K562 (cell line): ENCODE data around the gene LIX1L. TPM values are rescaled to one million over a fixed set of nuclear protein-coding genes. Genes with fewer than 3 reads are reported as not detected.

Source experiments
- ESRRA ChIP-seq: fragments of 450-650 bp; IDR thresholded peaks from 2 replicates; pipeline ENCODE4 v1.6.1; 2014; ENCODE audit warnings: low read depth, mild to moderate bottlenecking, moderate library complexity, borderline replicate concordance
- GATAD2B ChIP-seq: fragments of 450-650 bp; IDR thresholded peaks from 2 replicates; pipeline ENCODE4 v1.6.1; 2017; ENCODE audit warnings: mild to moderate bottlenecking, borderline replicate concordance
- HMG20B ChIP-seq: fragments of 250-450 bp; sonication (Bioruptor Pico); IDR thresholded peaks from 2 replicates; pipeline ENCODE4 v1.5.0; 2021; ENCODE audit warnings: mild to moderate bottlenecking
- MAFF ChIP-seq: IDR thresholded peaks from 2 replicates; pipeline ENCODE4 v1.6.1; 2012; ENCODE audit warnings: low read length, improper control_type of control experiment
- MYNN ChIP-seq, 2 experiments: sonication (generic); formaldehyde crosslinking in 1 of 2; IDR thresholded peaks; 2 replicates each; pipeline versions ENCODE4 v1.5.0 to v1.6.1; 2016 to 2020; ENCODE audit warnings: antibody characterized with exemption in 1 of 2, missing genetic modification reagents in 1 of 2
- NELFE ChIP-seq: IDR thresholded peaks from 2 replicates; pipeline ENCODE4 v1.6.1; 2011; ENCODE audit warnings: mild to moderate bottlenecking; ENCODE audit not compliant: insufficient read depth, insufficient read length
- NFIC ChIP-seq: fragments of 450-650 bp; IDR thresholded peaks from 2 replicates; pipeline ENCODE4 v1.6.1; 2017; ENCODE audit warnings: mild to moderate bottlenecking, inconsistent platforms
- NR4A1 ChIP-seq, 2 experiments: fragments of 250-450 bp in 1 of 2; fragments of 450-650 bp in 1 of 2; sonication (Bioruptor Pico) in 1 of 2; IDR thresholded peaks; 2 replicates each; pipeline versions ENCODE4 v1.4.0 to v1.6.1; 2016 to 2020; ENCODE audit warnings: mild to moderate bottlenecking in 2 of 2, missing compliant biosample characterization in 1 of 2, missing genetic modification characterization in 1 of 2, moderate library complexity in 1 of 2
- PHB2 ChIP-seq: fragments of 450-650 bp; IDR thresholded peaks from 2 replicates; pipeline ENCODE4 v1.6.1; 2017; ENCODE audit warnings: low read depth
- PHF20 ChIP-seq: fragments of 450-650 bp; IDR thresholded peaks from 2 replicates; pipeline ENCODE4 v1.6.1; 2018; ENCODE audit not compliant: partially characterized antibody
- SRF ChIP-seq, 2 experiments: fragments of 250-450, 450-650 bp in 1 of 2; sonication (Bioruptor Pico) in 1 of 2; sonication (generic) in 1 of 2; formaldehyde crosslinking; IDR thresholded peaks; 2 replicates each; pipeline versions ENCODE4 v1.5.0 to v1.5.1; 2020 to 2022; ENCODE audit warnings: mild to moderate bottlenecking in 1 of 2, missing genetic modification reagents in 1 of 2
- SRSF9 ChIP-seq: fragments of 200-400 bp; formaldehyde crosslinking; IDR thresholded peaks from 2 replicates; pipeline ENCODE4 v1.6.1; 2017; ENCODE audit warnings: low read depth, low read length, borderline replicate concordance
- U2AF1 ChIP-seq: fragments of 200-400 bp; formaldehyde crosslinking; optimal IDR thresholded peaks from 2 replicates; pipeline ENCODE3; 2017; ENCODE audit warnings: mild to moderate bottlenecking, low read depth, low read length, moderate library complexity
- ZBTB1 ChIP-seq: sonication (generic); formaldehyde crosslinking; IDR thresholded peaks from 2 replicates; pipeline ENCODE4 v1.8.1; 2023; ENCODE audit warnings: missing genetic modification reagents, low read depth, mild to moderate bottlenecking, borderline replicate concordance
- ZC3H4 ChIP-seq: sonication (generic); formaldehyde crosslinking; IDR thresholded peaks from 2 replicates; pipeline ENCODE4 v1.9.0; 2021; ENCODE audit warnings: missing genetic modification reagents, borderline replicate concordance
- ZNF212 ChIP-seq: fragments of 450-650 bp; formaldehyde crosslinking; IDR thresholded peaks from 2 replicates; pipeline ENCODE4 v1.4.0; 2020; ENCODE audit warnings: mild to moderate bottlenecking
- ZNF324 ChIP-seq: fragments of 250-450 bp; sonication (Bioruptor Pico); IDR thresholded peaks from 2 replicates; pipeline ENCODE4 v1.4.0; 2020; ENCODE audit warnings: mild to moderate bottlenecking
- ZNF354B ChIP-seq: fragments of 250-450 bp; sonication (Bioruptor Pico); IDR thresholded peaks from 2 replicates; pipeline ENCODE4 v1.4.0; 2020
- ZNF589 ChIP-seq: fragments of 200-800 bp; sonication (Bioruptor generic); IDR thresholded peaks from 2 replicates; pipeline ENCODE4 v1.6.1; 2016; ENCODE audit warnings: low read depth, missing genetic modification characterization, missing compliant biosample characterization
- polyA plus RNA-seq, 8 experiments: library from polyadenylated mRNA; depleted of rRNA in 4 of 8; stranded (reverse) in 5 of 8; unstranded in 3 of 8; fragments of >200 nt; fragmentation: Nextera tagmentation in 2 of 8; fragmentation: Illumina TruSeq in 1 of 8; extraction: Ambion mirVana in 2 of 8; extraction: Trizol in 1 of 8; gene quantifications; 2 replicates each; pipeline versions ENCODE4 v1.2.1 to v1.2.3, GENCODE V29; 2011 to 2014; ENCODE audit warnings: inconsistent platforms in 1 of 8, missing spikeins in 1 of 8
- total RNA-seq, 7 experiments: library from RNA; depleted of rRNA in 6 of 7; stranded (reverse); fragments of >200 nt in 6 of 7; fragmentation: Illumina TruSeq in 2 of 7; extraction: Trizol in 2 of 7; gene quantifications; 2 replicates each; pipeline versions ENCODE4 v1.2.1 to v1.2.3, GENCODE V29; 2011 to 2021; ENCODE audit warnings: low replicate concordance in 1 of 7
- TF ChIP-seq, protein P1 (sequence below): fragments of 200-800 bp; sonication (Bioruptor generic); IDR thresholded peaks from 2 replicates; pipeline ENCODE4 v1.6.1; 2017; ENCODE audit warnings: missing genetic modification characterization, missing compliant biosample characterization
- TF ChIP-seq, protein P2 (sequence below): fragments of 250-450 bp; sonication (Bioruptor Pico); IDR thresholded peaks from 2 replicates; pipeline ENCODE4 v1.8.0; 2022; ENCODE audit warnings: inconsistent platforms, mild to moderate bottlenecking, moderate library complexity, borderline replicate concordance
- TF ChIP-seq, protein P3 (sequence below): sonication (generic); formaldehyde crosslinking; IDR thresholded peaks from 2 replicates; pipeline ENCODE4 v1.8.0; 2023; ENCODE audit warnings: mild to moderate bottlenecking, missing genetic modification reagents

Gene LIX1L
- total and polyA plus RNA-seq, 9 of the 15 experiments (the other 6 are each of a cell fraction or from before 2014, with no cell fraction given), result 4.6 to 26.5 (median 12.5) TPM

DNA sequence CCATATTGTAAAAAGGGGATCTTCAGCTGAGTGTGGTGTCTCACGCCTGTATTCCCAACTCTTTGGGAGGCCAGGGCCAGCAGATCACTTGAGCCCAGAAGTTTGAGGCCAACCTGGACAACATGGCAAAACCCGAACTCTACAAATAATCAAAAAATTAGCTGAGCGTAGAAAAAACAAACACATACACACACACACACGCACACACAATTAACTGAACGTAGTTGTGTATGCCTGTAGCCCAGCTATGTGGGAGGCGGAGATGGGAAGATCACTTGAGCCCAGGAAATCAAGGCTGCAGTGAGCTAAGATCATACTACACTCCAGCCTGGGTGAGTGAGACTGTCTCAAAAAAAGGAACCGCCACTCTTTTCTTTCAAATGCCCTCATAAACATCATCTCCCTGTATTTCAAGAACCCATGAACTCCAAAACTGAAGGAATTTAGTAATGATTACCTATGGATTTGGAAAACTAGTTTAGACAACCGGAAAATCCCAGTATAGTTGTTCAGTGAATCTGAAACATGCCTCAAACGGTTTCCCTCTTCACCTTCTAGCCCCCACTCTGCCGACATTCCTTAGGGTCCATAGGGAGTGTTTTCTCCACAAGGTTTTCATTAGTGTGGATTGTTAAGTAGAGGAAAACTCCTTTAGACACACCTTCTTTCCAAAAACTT, 34.1 kb upstream of the LIX1L start (continued):
- TF ChIP-seq SRF (CRISPR knock-in tag; IDR thresholded peaks at IDR 0.05), result peak; percentile 13 to 75; a peak in 2 of 4 replicates
- TF ChIP-seq ZNF324 (CRISPR knock-in tag), result 0 out of 2 replicates have a peak, but pooled peaks have one; percentile 31
- TF ChIP-seq MYNN (IDR thresholded peaks at IDR 0.05), result peak; percentile 84
- no peak for TF ChIP-seq MYNN (CRISPR knock-in tag; IDR thresholded peaks at IDR 0.05)
- TF ChIP-seq MAFF, result peak; percentile 15; the same call in 1 of the 2 replicates
- TF ChIP-seq ESRRA, result 0 out of 2 replicates have a peak, but pooled peaks have one; percentile 14
- no peak for TF ChIP-seq ZBTB1 (CRISPR knock-in tag)
- no peak for TF ChIP-seq NR4A1 (CRISPR knock-in tag; IDR thresholded peaks at IDR 0.05)
- no peak for TF ChIP-seq NR4A1 (tag; IDR thresholded peaks at IDR 0.05)
- peak; percentile 18; the same call in 1 of the 2 replicates for TF ChIP-seq ZNF589 (CRISPR knock-in tag)
- no peak for TF ChIP-seq SRSF9
- TF ChIP-seq, protein P1, sequence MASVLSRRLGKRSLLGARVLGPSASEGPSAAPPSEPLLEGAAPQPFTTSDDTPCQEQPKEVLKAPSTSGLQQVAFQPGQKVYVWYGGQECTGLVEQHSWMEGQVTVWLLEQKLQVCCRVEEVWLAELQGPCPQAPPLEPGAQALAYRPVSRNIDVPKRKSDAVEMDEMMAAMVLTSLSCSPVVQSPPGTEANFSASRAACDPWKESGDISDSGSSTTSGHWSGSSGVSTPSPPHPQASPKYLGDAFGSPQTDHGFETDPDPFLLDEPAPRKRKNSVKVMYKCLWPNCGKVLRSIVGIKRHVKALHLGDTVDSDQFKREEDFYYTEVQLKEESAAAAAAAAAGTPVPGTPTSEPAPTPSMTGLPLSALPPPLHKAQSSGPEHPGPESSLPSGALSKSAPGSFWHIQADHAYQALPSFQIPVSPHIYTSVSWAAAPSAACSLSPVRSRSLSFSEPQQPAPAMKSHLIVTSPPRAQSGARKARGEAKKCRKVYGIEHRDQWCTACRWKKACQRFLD (CRISPR knock-in tag), result no peak
- peak; percentile 36; the same call in 1 of the 2 replicates for TF ChIP-seq NFIC
- no peak for TF ChIP-seq ZC3H4 (CRISPR knock-in tag)
- no peak for TF ChIP-seq PHF20
- TF ChIP-seq, protein P2, sequence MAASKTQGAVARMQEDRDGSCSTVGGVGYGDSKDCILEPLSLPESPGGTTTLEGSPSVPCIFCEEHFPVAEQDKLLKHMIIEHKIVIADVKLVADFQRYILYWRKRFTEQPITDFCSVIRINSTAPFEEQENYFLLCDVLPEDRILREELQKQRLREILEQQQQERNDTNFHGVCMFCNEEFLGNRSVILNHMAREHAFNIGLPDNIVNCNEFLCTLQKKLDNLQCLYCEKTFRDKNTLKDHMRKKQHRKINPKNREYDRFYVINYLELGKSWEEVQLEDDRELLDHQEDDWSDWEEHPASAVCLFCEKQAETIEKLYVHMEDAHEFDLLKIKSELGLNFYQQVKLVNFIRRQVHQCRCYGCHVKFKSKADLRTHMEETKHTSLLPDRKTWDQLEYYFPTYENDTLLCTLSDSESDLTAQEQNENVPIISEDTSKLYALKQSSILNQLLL (CRISPR knock-in tag), result no peak
- TF ChIP-seq U2AF1, result no peak
- TF ChIP-seq, protein P3, sequence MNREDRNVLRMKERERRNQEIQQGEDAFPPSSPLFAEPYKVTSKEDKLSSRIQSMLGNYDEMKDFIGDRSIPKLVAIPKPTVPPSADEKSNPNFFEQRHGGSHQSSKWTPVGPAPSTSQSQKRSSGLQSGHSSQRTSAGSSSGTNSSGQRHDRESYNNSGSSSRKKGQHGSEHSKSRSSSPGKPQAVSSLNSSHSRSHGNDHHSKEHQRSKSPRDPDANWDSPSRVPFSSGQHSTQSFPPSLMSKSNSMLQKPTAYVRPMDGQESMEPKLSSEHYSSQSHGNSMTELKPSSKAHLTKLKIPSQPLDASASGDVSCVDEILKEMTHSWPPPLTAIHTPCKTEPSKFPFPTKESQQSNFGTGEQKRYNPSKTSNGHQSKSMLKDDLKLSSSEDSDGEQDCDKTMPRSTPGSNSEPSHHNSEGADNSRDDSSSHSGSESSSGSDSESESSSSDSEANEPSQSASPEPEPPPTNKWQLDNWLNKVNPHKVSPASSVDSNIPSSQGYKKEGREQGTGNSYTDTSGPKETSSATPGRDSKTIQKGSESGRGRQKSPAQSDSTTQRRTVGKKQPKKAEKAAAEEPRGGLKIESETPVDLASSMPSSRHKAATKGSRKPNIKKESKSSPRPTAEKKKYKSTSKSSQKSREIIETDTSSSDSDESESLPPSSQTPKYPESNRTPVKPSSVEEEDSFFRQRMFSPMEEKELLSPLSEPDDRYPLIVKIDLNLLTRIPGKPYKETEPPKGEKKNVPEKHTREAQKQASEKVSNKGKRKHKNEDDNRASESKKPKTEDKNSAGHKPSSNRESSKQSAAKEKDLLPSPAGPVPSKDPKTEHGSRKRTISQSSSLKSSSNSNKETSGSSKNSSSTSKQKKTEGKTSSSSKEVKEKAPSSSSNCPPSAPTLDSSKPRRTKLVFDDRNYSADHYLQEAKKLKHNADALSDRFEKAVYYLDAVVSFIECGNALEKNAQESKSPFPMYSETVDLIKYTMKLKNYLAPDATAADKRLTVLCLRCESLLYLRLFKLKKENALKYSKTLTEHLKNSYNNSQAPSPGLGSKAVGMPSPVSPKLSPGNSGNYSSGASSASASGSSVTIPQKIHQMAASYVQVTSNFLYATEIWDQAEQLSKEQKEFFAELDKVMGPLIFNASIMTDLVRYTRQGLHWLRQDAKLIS (CRISPR knock-in tag), result peak; percentile 54; the same call in 1 of the 2 replicates
- no peak for TF ChIP-seq ZNF354B (CRISPR knock-in tag)
- TF ChIP-seq GATAD2B, result no peak
- no peak for TF ChIP-seq NELFE
- TF ChIP-seq HMG20B, result peak; percentile 93
- peak; percentile 72; the same call in 1 of the 2 replicates for TF ChIP-seq ZNF212 (CRISPR knock-in tag)
- TF ChIP-seq PHB2, result no peak
